ENCODE measurements around the gene CLASRP. TPM values are rescaled to one million over a fixed set of nuclear protein-coding genes. Genes with fewer than 3 reads are reported as not detected.
A peak's percentile ranks its signal among the peaks of the same experiment; 100 is the strongest.

The CLASRP gene
- total and polyA plus RNA-seq, 2 donors (not counting 1 experiment from before 2014, with no cell fraction given) = 12.1 to 15.7 TPM

- no peaks in the 10 kb centered on the region for H3K4me1 ChIP-seq (ENCODE audit: control insufficient read depth, extremely low read depth, insufficient read depth, low read length)
- H3K9me3 ChIP-seq (ENCODE audit: control insufficient read depth, insufficient read depth, low read depth, low read length) = no peaks in the 10 kb centered on the region
- peaks cover 48% of the 10 kb centered on the region for H3K36me3 ChIP-seq (ENCODE audit: control insufficient read depth, insufficient read depth, low read length)
- H3K79me2 ChIP-seq (ENCODE audit: control insufficient read depth, insufficient read depth, low read length) = no peaks in the 10 kb centered on the region
- no peak overlapping the region for H2AFZ ChIP-seq (ENCODE audit: low read length)
- H3K4me3 ChIP-seq (replicated peaks in 1 of 4; ENCODE audit: control extremely low read depth in 1 of 4, insufficient read depth in 1 of 4, low read depth in 3 of 4, low read length in 4 of 4) = no peak overlapping the region
- TF ChIP-seq, protein P1, sequence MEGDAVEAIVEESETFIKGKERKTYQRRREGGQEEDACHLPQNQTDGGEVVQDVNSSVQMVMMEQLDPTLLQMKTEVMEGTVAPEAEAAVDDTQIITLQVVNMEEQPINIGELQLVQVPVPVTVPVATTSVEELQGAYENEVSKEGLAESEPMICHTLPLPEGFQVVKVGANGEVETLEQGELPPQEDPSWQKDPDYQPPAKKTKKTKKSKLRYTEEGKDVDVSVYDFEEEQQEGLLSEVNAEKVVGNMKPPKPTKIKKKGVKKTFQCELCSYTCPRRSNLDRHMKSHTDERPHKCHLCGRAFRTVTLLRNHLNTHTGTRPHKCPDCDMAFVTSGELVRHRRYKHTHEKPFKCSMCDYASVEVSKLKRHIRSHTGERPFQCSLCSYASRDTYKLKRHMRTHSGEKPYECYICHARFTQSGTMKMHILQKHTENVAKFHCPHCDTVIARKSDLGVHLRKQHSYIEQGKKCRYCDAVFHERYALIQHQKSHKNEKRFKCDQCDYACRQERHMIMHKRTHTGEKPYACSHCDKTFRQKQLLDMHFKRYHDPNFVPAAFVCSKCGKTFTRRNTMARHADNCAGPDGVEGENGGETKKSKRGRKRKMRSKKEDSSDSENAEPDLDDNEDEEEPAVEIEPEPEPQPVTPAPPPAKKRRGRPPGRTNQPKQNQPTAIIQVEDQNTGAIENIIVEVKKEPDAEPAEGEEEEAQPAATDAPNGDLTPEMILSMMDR (conservative IDR thresholded peaks at IDR 0.05 in 1 of 2, IDR thresholded peaks at IDR 0.05 in 1 of 2; ENCODE audit: low read depth in 1 of 2, low read length in 2 of 2) = no peak
- no peak for TF ChIP-seq EZH2 (IDR thresholded peaks at IDR 0.05; ENCODE audit: low read length, missing control alignments)
- H3K27me3 ChIP-seq (ENCODE audit: control insufficient read depth, insufficient read depth, low read length) = no peaks in the 10 kb centered on the region
- no peaks in the 10 kb centered on the region for H4K20me1 ChIP-seq (ENCODE audit: control insufficient read depth, extremely low read depth, insufficient read depth, low read length)
- no peak overlapping the region for H3K27ac ChIP-seq (ENCODE audit: insufficient read depth, low read length)
- H3K9ac ChIP-seq (ENCODE audit: insufficient read depth, low read length) = no peak overlapping the region
- H3K4me2 ChIP-seq (ENCODE audit: extremely low read depth, insufficient read depth, low read length) = no peak overlapping the region
- DNase-seq (ENCODE audit: low read depth in 2 of 2) = no peak
Observed at GRCh38 chr19:45057444-45057843, 18.6 kb downstream of the CLASRP start.

- H3K27ac ChIP-seq (ENCODE audit: insufficient read depth, low read length) = no peak overlapping the region
- H2AFZ ChIP-seq (ENCODE audit: low read length) = no peak overlapping the region
- no peak for DNase-seq (ENCODE audit: low read depth in 2 of 2)
- peaks cover 49% of the 10 kb centered on the region for H3K36me3 ChIP-seq (ENCODE audit: control insufficient read depth, insufficient read depth, low read length)
- H3K9ac ChIP-seq (ENCODE audit: insufficient read depth, low read length) = no peak overlapping the region
- no peaks in the 10 kb centered on the region for H3K27me3 ChIP-seq (ENCODE audit: control insufficient read depth, insufficient read depth, low read length)
- no peaks in the 10 kb centered on the region for H3K4me1 ChIP-seq (ENCODE audit: control insufficient read depth, extremely low read depth, insufficient read depth, low read length)
- no peak overlapping the region for H3K4me3 ChIP-seq (replicated peaks in 1 of 4; ENCODE audit: control extremely low read depth in 1 of 4, insufficient read depth in 1 of 4, low read depth in 3 of 4, low read length in 4 of 4)
- TF ChIP-seq, protein P1 (conservative IDR thresholded peaks at IDR 0.05 in 1 of 2, IDR thresholded peaks at IDR 0.05 in 1 of 2; ENCODE audit: low read depth in 1 of 2, low read length in 2 of 2) = no peak
- TF ChIP-seq EZH2 (IDR thresholded peaks at IDR 0.05; ENCODE audit: low read length, missing control alignments) = no peak
- H3K9me3 ChIP-seq (ENCODE audit: control insufficient read depth, insufficient read depth, low read depth, low read length) = no peaks in the 10 kb centered on the region
- no peaks in the 10 kb centered on the region for H4K20me1 ChIP-seq (ENCODE audit: control insufficient read depth, extremely low read depth, insufficient read depth, low read length)
- no peak overlapping the region for H3K4me2 ChIP-seq (ENCODE audit: extremely low read depth, insufficient read depth, low read length)
- H3K79me2 ChIP-seq (ENCODE audit: control insufficient read depth, insufficient read depth, low read length) = no peaks in the 10 kb centered on the region
Observed at GRCh38 chr19:45058622-45059159, 19.8 kb downstream of the CLASRP start.

DNA sequence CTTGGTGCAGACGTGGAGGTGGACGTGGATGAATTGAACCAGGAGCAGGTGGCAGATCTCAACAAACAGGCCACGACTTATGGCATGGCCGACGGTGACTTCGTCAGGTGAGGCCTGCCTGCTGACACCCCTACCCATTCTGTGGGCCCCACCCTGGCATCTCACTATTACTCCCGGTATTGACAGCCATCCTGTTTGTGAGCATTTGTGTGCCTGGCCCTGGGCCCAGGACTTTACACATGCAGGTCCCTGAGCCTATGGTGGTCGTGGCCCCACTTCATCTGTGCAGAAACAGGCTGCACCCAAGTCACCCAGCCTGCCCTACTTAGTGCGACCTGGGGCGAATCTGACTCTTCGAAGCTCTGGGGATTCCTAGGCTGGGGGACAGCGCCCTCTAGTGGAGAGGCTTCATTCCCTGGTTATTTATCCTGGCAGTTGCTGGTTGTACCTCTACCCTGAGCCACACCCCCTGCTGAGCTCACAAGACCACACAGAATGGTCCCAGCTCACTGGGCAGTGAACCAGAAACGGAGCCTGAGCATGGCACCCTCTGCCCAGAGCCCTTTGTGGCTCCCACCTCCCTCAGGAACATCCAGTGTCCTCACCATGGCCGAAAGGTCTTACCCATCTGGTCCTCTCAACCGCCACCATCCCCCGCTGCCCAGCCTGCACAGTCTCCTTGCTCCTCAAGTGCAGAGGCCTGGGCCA lies 20.6 kb downstream of the CLASRP start:
- Histone ChIP-seq H3K36me3 (ENCODE audit: control insufficient read depth, insufficient read depth, low read length) (peaks cover 51% of the 10 kb centered on the region), H3K27me3 (ENCODE audit: control insufficient read depth, insufficient read depth, low read length) (no peaks in the 10 kb centered on the region), H3K27ac (ENCODE audit: insufficient read depth, low read length) (no peak overlapping the region), H3K9ac (ENCODE audit: insufficient read depth, low read length) (no peak overlapping the region), H3K79me2 (ENCODE audit: control insufficient read depth, insufficient read depth, low read length) (no peaks in the 10 kb centered on the region), H4K20me1 (ENCODE audit: control insufficient read depth, extremely low read depth, insufficient read depth, low read length) (no peaks in the 10 kb centered on the region), H3K9me3 (ENCODE audit: control insufficient read depth, insufficient read depth, low read depth, low read length) (no peaks in the 10 kb centered on the region), H3K4me3 (replicated peaks in 1 of 4; ENCODE audit: control extremely low read depth in 1 of 4, insufficient read depth in 1 of 4, low read depth in 3 of 4, low read length in 4 of 4) (no peak overlapping the region), H3K4me1 (ENCODE audit: control insufficient read depth, extremely low read depth, insufficient read depth, low read length) (no peaks in the 10 kb centered on the region), H2AFZ (ENCODE audit: low read length) (no peak overlapping the region), H3K4me2 (ENCODE audit: extremely low read depth, insufficient read depth, low read length) (no peak overlapping the region)
- DNase-seq (ENCODE audit: low read depth in 2 of 2) = peak; percentile 62 to 78
- no peak for TF ChIP-seq EZH2 (IDR thresholded peaks at IDR 0.05; ENCODE audit: low read length, missing control alignments)
- TF ChIP-seq, protein P1 (conservative IDR thresholded peaks at IDR 0.05 in 1 of 2, IDR thresholded peaks at IDR 0.05 in 1 of 2; ENCODE audit: low read depth in 1 of 2, low read length in 2 of 2) = peak; percentile 81 to 90
